HCT116 (cell line): ENCODE measurements around the gene TTC23. TPM values are rescaled to one million over a fixed set of nuclear protein-coding genes. Genes with fewer than 3 reads are reported as not detected.

Experiments used
- ATAC-seq: fragments of 200-7000 bp; cut with Tn5 transposase; 2 replicates; pipeline ENCODE4 v1.9.1; 2020; ENCODE audit warnings: mild to moderate bottlenecking, moderate library complexity
- BruUV-seq: library from RNA; stranded (reverse); fragments of 400-500 nt; replicated peaks from 2 replicates; lab custom pipeline; 2021; lab: Mats Ljungman, UMichigan
- CTCF ChIA-PET: fragments of 300-600 bp; sonication (Branson Sonifier 250); formaldehyde crosslinking; loops from one replicate; lab custom pipeline; 2021; ENCODE audit warnings: antibody characterized with exemption; lab: Charles Lee
- POLR2A ChIA-PET: fragments of 300-600, 350-600 bp; sonication (Branson Sonifier 250); formaldehyde crosslinking; loops from one replicate; lab custom pipeline; 2021; ENCODE audit warnings: antibody characterized with exemption; lab: Charles Lee
- RAD21 ChIA-PET, 2 experiments: fragments of 300-600 bp; sonication (Branson Sonifier 250); formaldehyde crosslinking; loops; one replicate each; lab custom pipeline; 2023; ENCODE audit warnings: low total read pairs in 2 of 2; ENCODE audit not compliant: uncharacterized antibody in 2 of 2, unreplicated experiment in 2 of 2, low non-redundant PET in 1 of 2; lab: Charles Lee
- DNase-seq: peaks from one replicate; pipeline ENCODE4 v3.0.0-alpha.2; 2010; ENCODE audit warnings: low read depth, low spot score
- H2AFZ ChIP-seq: fragments of 200-600 bp; shearing (Covaris generic), sonication (generic); 2 replicates; pipeline ENCODE4 v1.6.1; 2017; ENCODE audit warnings: low read depth, mixed run types, mixed read lengths, antibody characterized with exemption, low read length; ENCODE audit not compliant: poor library complexity, severe bottlenecking
- H3K27ac ChIP-seq: 2 replicates; pipeline ENCODE4 v1.5.1; 2012; ENCODE audit warnings: low read depth, low read length
- H3K27me3 ChIP-seq: fragments of 200-600 bp; sonication (generic); 2 replicates; pipeline ENCODE4 v1.6.1; 2016; ENCODE audit warnings: mixed run types, low read length, mixed read lengths; ENCODE audit not compliant: insufficient read depth
- H3K36me3 ChIP-seq, 2 experiments: fragments of 200-500 bp in 1 of 2; fragments of 200-600 bp in 1 of 2; sonication (Bioruptor generic) in 1 of 2; sonication (generic) in 1 of 2; 2 replicates each; pipeline versions ENCODE4 v1.5.1 to v1.6.1; 2014 to 2016; ENCODE audit warnings: low read length in 2 of 2, inconsistent platforms in 1 of 2, mixed read lengths in 1 of 2, mixed run types in 1 of 2; ENCODE audit not compliant: insufficient read depth in 2 of 2, control insufficient read depth in 1 of 2
- H3K4me1 ChIP-seq, 2 experiments: fragments of 200-600 bp in 1 of 2; sonication (generic) in 1 of 2; 2 replicates each; pipeline versions ENCODE4 v1.5.1 to v1.6.1; 2012 to 2017; ENCODE audit warnings: low read length in 2 of 2, inconsistent platforms in 1 of 2, mild to moderate bottlenecking in 1 of 2, mixed read lengths in 1 of 2, mixed run types in 1 of 2, moderate library complexity in 1 of 2; ENCODE audit not compliant: insufficient read depth in 2 of 2, control insufficient read depth in 1 of 2
- H3K4me2 ChIP-seq: fragments of 200-600 bp; sonication (generic); 2 replicates; pipeline ENCODE4 v1.6.1; 2017; ENCODE audit warnings: mixed run types, low read length, mixed read lengths
- H3K4me3 ChIP-seq, 2 experiments: fragments of 200-600 bp in 1 of 2; sonication (generic) in 1 of 2; replicated peaks in 1 of 2; 2 replicates each; pipeline ENCODE4 v1.5.1; 2011 to 2016; ENCODE audit warnings: low read length in 2 of 2, control low read depth in 1 of 2, low read depth in 1 of 2, mild to moderate bottlenecking in 1 of 2, mixed read lengths in 1 of 2, mixed run types in 1 of 2
- H3K79me2 ChIP-seq: fragments of 200-600 bp; sonication (generic); 2 replicates; pipeline ENCODE4 v1.6.1; 2017; ENCODE audit warnings: mild to moderate bottlenecking, mixed run types, low read length, moderate library complexity, mixed read lengths; ENCODE audit not compliant: insufficient read depth
- H3K9ac ChIP-seq: fragments of 200-600 bp; sonication (generic); 2 replicates; pipeline ENCODE4 v1.6.1; 2016; ENCODE audit warnings: low read length, mixed read lengths
- H3K9me2 ChIP-seq: fragments of 200-600 bp; sonication (generic), shearing (Covaris generic); 2 replicates; pipeline ENCODE4 v1.6.1; 2017; ENCODE audit warnings: mixed run types, mild to moderate bottlenecking, moderate library complexity; ENCODE audit not compliant: insufficient read depth
- H3K9me3 ChIP-seq, 2 experiments: fragments of 200-500 bp in 1 of 2; fragments of 200-600 bp in 1 of 2; sonication (Bioruptor generic) in 1 of 2; sonication (generic) in 1 of 2; 2 replicates each; pipeline ENCODE4 v1.6.1; 2014 to 2017; ENCODE audit warnings: low read length in 2 of 2, mixed read lengths in 2 of 2, inconsistent platforms in 1 of 2, low read depth in 1 of 2, mild to moderate bottlenecking in 1 of 2, mixed run types in 1 of 2, moderate library complexity in 1 of 2; ENCODE audit not compliant: control insufficient read depth in 1 of 2, insufficient read depth in 1 of 2
- H4K20me1 ChIP-seq: fragments of 200-600 bp; sonication (generic), shearing (Covaris generic); 2 replicates; pipeline ENCODE4 v1.6.1; 2017; ENCODE audit warnings: mixed run types, mild to moderate bottlenecking, moderate library complexity; ENCODE audit not compliant: insufficient read depth
- CBX3 ChIP-seq: IDR thresholded peaks from 2 replicates; pipeline ENCODE4 v1.6.1; 2012; ENCODE audit warnings: low read depth
- EGR1 ChIP-seq: IDR thresholded peaks from 2 replicates; pipeline ENCODE4 v1.6.1; 2012; ENCODE audit warnings: low read depth
- ELF1 ChIP-seq: IDR thresholded peaks from 2 replicates; pipeline ENCODE4 v1.6.1; 2012; ENCODE audit warnings: low read depth, borderline replicate concordance
- EZH2 ChIP-seq: fragments of 200-600 bp; sonication (generic); IDR thresholded peaks from 2 replicates; pipeline ENCODE4 v1.6.1; 2017; ENCODE audit warnings: antibody characterized with exemption, mixed run types
- JUND ChIP-seq: IDR thresholded peaks from 2 replicates; pipeline ENCODE4 v1.6.1; 2012
- POLR2AphosphoS5 ChIP-seq: IDR thresholded peaks from 2 replicates; pipeline ENCODE4 v1.6.1; 2011; ENCODE audit warnings: mild to moderate bottlenecking, low read depth, low read length, moderate library complexity
- RAD21 ChIP-seq: IDR thresholded peaks from 2 replicates; pipeline ENCODE4 v1.6.1; 2012; ENCODE audit warnings: low read depth, mild to moderate bottlenecking
- SIN3A ChIP-seq: IDR thresholded peaks from 2 replicates; pipeline ENCODE4 v1.6.1; 2012; ENCODE audit warnings: low read depth
- SP1 ChIP-seq: IDR thresholded peaks from 2 replicates; pipeline ENCODE4 v1.6.1; 2012; ENCODE audit warnings: low read depth
- SRF ChIP-seq: IDR thresholded peaks from 2 replicates; pipeline ENCODE4 v1.6.1; 2012; ENCODE audit warnings: low read depth
- YY1 ChIP-seq: IDR thresholded peaks from 2 replicates; pipeline ENCODE4 v1.6.1; 2011; ENCODE audit warnings: low read length, low read depth, moderate library complexity, mild to moderate bottlenecking; ENCODE audit not compliant: insufficient replicate concordance; ENCODE audit errors: extremely low read depth
- intact Hi-C: fragments of 100-400 bp; cut with micrococcal nuclease; formaldehyde crosslinking; loops from 2 replicates; pipeline ENCODE4 v1.10.0; 2022
- total RNA-seq: library from RNA; stranded (reverse); gene quantifications from one replicate; pipeline ENCODE4 v1.2.1, GENCODE V29; 2021; ENCODE audit not compliant: unreplicated experiment
- TF ChIP-seq, protein P1 (sequence below): IDR thresholded peaks from 2 replicates; pipeline ENCODE4 v1.6.1; 2012; ENCODE audit warnings: low read depth
- TF ChIP-seq, protein P2 (sequence below): IDR thresholded peaks from 2 replicates; pipeline ENCODE4 v1.6.1; 2012
- TF ChIP-seq, protein P3 (sequence below): IDR thresholded peaks from 2 replicates; pipeline ENCODE4 v1.6.1; 2012
- TF ChIP-seq, protein P4 (sequence below), 3 experiments: fragments of 200-600 bp in 1 of 3; sonication (generic) in 1 of 3; IDR thresholded peaks in 2 of 3; conservative IDR thresholded peaks in 1 of 3; 2 replicates each; pipeline ENCODE4 v1.5.1; 2012 to 2017; ENCODE audit warnings: low read depth in 2 of 3, low read length in 2 of 3, antibody characterized with exemption in 1 of 3, borderline replicate concordance in 1 of 3, control low read depth in 1 of 3, mild to moderate bottlenecking in 1 of 3, mixed read lengths in 1 of 3, mixed run types in 1 of 3, moderate library complexity in 1 of 3; ENCODE audit not compliant: insufficient read depth in 1 of 3

The TTC23 gene
- total RNA-seq, 1 experiment from 2014 or later = 10.2 TPM

- no peak overlapping the region for H3K4me3 ChIP-seq
- no peak overlapping the region for H3K27ac ChIP-seq
- H3K9ac ChIP-seq = no peak overlapping the region
- TF ChIP-seq SP1 = no peak
- TF ChIP-seq YY1 = no peak
- TF ChIP-seq JUND = no peak
- no peak for TF ChIP-seq POLR2AphosphoS5
- no peak for TF ChIP-seq SIN3A
- TF ChIP-seq, protein P1, sequence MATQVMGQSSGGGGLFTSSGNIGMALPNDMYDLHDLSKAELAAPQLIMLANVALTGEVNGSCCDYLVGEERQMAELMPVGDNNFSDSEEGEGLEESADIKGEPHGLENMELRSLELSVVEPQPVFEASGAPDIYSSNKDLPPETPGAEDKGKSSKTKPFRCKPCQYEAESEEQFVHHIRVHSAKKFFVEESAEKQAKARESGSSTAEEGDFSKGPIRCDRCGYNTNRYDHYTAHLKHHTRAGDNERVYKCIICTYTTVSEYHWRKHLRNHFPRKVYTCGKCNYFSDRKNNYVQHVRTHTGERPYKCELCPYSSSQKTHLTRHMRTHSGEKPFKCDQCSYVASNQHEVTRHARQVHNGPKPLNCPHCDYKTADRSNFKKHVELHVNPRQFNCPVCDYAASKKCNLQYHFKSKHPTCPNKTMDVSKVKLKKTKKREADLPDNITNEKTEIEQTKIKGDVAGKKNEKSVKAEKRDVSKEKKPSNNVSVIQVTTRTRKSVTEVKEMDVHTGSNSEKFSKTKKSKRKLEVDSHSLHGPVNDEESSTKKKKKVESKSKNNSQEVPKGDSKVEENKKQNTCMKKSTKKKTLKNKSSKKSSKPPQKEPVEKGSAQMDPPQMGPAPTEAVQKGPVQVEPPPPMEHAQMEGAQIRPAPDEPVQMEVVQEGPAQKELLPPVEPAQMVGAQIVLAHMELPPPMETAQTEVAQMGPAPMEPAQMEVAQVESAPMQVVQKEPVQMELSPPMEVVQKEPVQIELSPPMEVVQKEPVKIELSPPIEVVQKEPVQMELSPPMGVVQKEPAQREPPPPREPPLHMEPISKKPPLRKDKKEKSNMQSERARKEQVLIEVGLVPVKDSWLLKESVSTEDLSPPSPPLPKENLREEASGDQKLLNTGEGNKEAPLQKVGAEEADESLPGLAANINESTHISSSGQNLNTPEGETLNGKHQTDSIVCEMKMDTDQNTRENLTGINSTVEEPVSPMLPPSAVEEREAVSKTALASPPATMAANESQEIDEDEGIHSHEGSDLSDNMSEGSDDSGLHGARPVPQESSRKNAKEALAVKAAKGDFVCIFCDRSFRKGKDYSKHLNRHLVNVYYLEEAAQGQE = no peak
- TF ChIP-seq, protein P2, sequence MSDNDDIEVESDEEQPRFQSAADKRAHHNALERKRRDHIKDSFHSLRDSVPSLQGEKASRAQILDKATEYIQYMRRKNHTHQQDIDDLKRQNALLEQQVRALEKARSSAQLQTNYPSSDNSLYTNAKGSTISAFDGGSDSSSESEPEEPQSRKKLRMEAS = no peak
- TF ChIP-seq, protein P3, sequence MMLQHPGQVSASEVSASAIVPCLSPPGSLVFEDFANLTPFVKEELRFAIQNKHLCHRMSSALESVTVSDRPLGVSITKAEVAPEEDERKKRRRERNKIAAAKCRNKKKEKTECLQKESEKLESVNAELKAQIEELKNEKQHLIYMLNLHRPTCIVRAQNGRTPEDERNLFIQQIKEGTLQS = no peak
- TF ChIP-seq ELF1 = no peak
- TF ChIP-seq RAD21 = no peak
- no peak for TF ChIP-seq EZH2
- TF ChIP-seq, protein P4, sequence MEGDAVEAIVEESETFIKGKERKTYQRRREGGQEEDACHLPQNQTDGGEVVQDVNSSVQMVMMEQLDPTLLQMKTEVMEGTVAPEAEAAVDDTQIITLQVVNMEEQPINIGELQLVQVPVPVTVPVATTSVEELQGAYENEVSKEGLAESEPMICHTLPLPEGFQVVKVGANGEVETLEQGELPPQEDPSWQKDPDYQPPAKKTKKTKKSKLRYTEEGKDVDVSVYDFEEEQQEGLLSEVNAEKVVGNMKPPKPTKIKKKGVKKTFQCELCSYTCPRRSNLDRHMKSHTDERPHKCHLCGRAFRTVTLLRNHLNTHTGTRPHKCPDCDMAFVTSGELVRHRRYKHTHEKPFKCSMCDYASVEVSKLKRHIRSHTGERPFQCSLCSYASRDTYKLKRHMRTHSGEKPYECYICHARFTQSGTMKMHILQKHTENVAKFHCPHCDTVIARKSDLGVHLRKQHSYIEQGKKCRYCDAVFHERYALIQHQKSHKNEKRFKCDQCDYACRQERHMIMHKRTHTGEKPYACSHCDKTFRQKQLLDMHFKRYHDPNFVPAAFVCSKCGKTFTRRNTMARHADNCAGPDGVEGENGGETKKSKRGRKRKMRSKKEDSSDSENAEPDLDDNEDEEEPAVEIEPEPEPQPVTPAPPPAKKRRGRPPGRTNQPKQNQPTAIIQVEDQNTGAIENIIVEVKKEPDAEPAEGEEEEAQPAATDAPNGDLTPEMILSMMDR (IDR thresholded peaks at IDR 0.05 in 2 of 3, conservative IDR thresholded peaks at IDR 0.05 in 1 of 3; ENCODE audit: borderline replicate concordance in 1 of 3, insufficient read depth in 1 of 3, low read depth in 2 of 3, low read length in 2 of 3) = no peak
- TF ChIP-seq CBX3 = no peak
- TF ChIP-seq SRF = no peak
- TF ChIP-seq EGR1 = no peak
- no peaks in the 10 kb centered on the region for H3K9me3 ChIP-seq
- ChIA-PET CTCF (no interaction called here), RAD21 (no interaction called here), POLR2A (no interaction called here)
- peaks cover 0 to 3% of the 10 kb centered on the region in 2 experiments; a peak in 2 of 4 replicates for H3K36me3 ChIP-seq
- H3K79me2 ChIP-seq = no peaks in the 10 kb centered on the region
- H3K4me2 ChIP-seq = no peak overlapping the region
- H3K27me3 ChIP-seq = no peaks in the 10 kb centered on the region
- H4K20me1 ChIP-seq = no peaks in the 10 kb centered on the region
- no peak overlapping the region for H2AFZ ChIP-seq
- no peaks in the 10 kb centered on the region for H3K4me1 ChIP-seq
- intact Hi-C loops = no loop called here
- no TSS peak for BruUV-seq
- no peaks in the 10 kb centered on the region for H3K9me2 ChIP-seq
- no peak for ATAC-seq
- no peak for DNase-seq
Observed at GRCh38 chr15:99153026-99153535, 96.3 kb downstream of the TTC23 start.
